IMR-90 (cell line): ENCODE measurements around the gene STUB1. TPM values are rescaled to one million over a fixed set of nuclear protein-coding genes. Genes with fewer than 3 reads are reported as not detected.

Source experiments
- ATAC-seq: fragments of 200-7000 bp; cut with Tn5 transposase; 2 replicates; pipeline ENCODE4 v1.9.1; 2020; ENCODE audit warnings: low read depth, mild to moderate bottlenecking, moderate library complexity
- BruUV-seq: library from RNA; stranded (reverse); fragments of 400-500 nt; replicated peaks from 2 replicates; lab custom pipeline; 2021; lab: Mats Ljungman, UMichigan
- CTCF ChIA-PET: fragments of 300-600 bp; formaldehyde crosslinking; extraction: SDS; loops from one replicate; lab custom pipeline; 2021; ENCODE audit warnings: antibody characterized with exemption; lab: Yijun Ruan, JAX
- POLR2A ChIA-PET: fragments of 300-600 bp; sonication (Branson Sonifier 250); formaldehyde crosslinking; loops from one replicate; lab custom pipeline; 2022; ENCODE audit warnings: antibody characterized with exemption; ENCODE audit not compliant: unreplicated experiment; lab: Charles Lee
- DNase-seq: peaks from one replicate; pipeline ENCODE4 v3.0.0; 2013
- H2AFZ ChIP-seq: replicated peaks from 2 replicates; pipeline ENCODE3; 2013; ENCODE audit warnings: low read length, mild to moderate bottlenecking; ENCODE audit not compliant: poor library complexity
- H2AK5ac ChIP-seq: 2 replicates; pipeline ENCODE4 v1.6.1; 2013; ENCODE audit warnings: low read depth, low read length, inconsistent platforms
- H2AK9ac ChIP-seq: replicated peaks from 2 replicates; pipeline ENCODE3; 2013; ENCODE audit warnings: mild to moderate bottlenecking, low read depth, low read length, moderate library complexity; ENCODE audit not compliant: poor library complexity
- H2BK120ac ChIP-seq: 2 replicates; pipeline ENCODE4 v1.6.1; 2013; ENCODE audit warnings: low read depth, low read length, inconsistent platforms
- H2BK15ac ChIP-seq: 3 replicates; pipeline ENCODE4 v1.6.1; 2013; ENCODE audit warnings: low read depth, low read length, inconsistent platforms
- H2BK20ac ChIP-seq: 2 replicates; pipeline ENCODE4 v1.6.1; 2013; ENCODE audit warnings: low read depth, mild to moderate bottlenecking, inconsistent platforms, low read length, moderate library complexity
- H2BK5ac ChIP-seq: 2 replicates; pipeline ENCODE4 v1.6.1; 2013; ENCODE audit warnings: mild to moderate bottlenecking, low read depth, low read length, inconsistent platforms; ENCODE audit not compliant: poor library complexity, severe bottlenecking
- H3K14ac ChIP-seq: replicated peaks from 2 replicates; pipeline ENCODE4 v1.6.1; 2013; ENCODE audit warnings: low read depth, low read length, inconsistent platforms
- H3K18ac ChIP-seq: 2 replicates; pipeline ENCODE4 v1.6.1; 2013; ENCODE audit warnings: low read depth, low read length, control low read depth
- H3K23ac ChIP-seq: 2 replicates; pipeline ENCODE4 v1.6.1; 2013; ENCODE audit warnings: low read depth, low read length, inconsistent platforms
- H3K27ac ChIP-seq: 2 replicates; pipeline ENCODE4 v1.5.1; 2013; ENCODE audit warnings: mild to moderate bottlenecking, control low read depth, low read length; ENCODE audit not compliant: insufficient read depth
- H3K27me3 ChIP-seq: 2 replicates; pipeline ENCODE4 v1.6.1; 2013; ENCODE audit warnings: low read length; ENCODE audit not compliant: control insufficient read depth, insufficient read depth
- H3K36me3 ChIP-seq: 2 replicates; pipeline ENCODE4 v1.6.1; 2013; ENCODE audit warnings: low read length, mixed read lengths; ENCODE audit not compliant: control insufficient read depth, insufficient read depth
- H3K4ac ChIP-seq: 2 replicates; pipeline ENCODE4 v1.6.1; 2013; ENCODE audit warnings: low read depth, low read length, inconsistent platforms
- H3K4me1 ChIP-seq: 2 replicates; pipeline ENCODE4 v1.6.1; 2013; ENCODE audit warnings: low read length, mixed read lengths; ENCODE audit not compliant: control insufficient read depth, insufficient read depth
- H3K4me2 ChIP-seq: 2 replicates; pipeline ENCODE4 v1.6.1; 2013; ENCODE audit warnings: low read depth, mild to moderate bottlenecking, control low read depth, low read length, moderate library complexity
- H3K4me3 ChIP-seq: 2 replicates; pipeline ENCODE4 v1.5.1; 2013; ENCODE audit warnings: low read depth, mild to moderate bottlenecking, control low read depth, low read length, moderate library complexity; ENCODE audit not compliant: insufficient read depth
- H3K56ac ChIP-seq: 2 replicates; pipeline ENCODE4 v1.6.1; 2013; ENCODE audit warnings: low read length, inconsistent platforms; ENCODE audit not compliant: insufficient read depth; ENCODE audit errors: extremely low read depth
- H3K79me1 ChIP-seq, 2 experiments: 2 replicates each; pipeline ENCODE4 v1.6.1; 2013; ENCODE audit warnings: low read length in 2 of 2, inconsistent platforms in 1 of 2, low read depth in 1 of 2
- H3K9ac ChIP-seq: 2 replicates; pipeline ENCODE4 v1.6.1; 2013; ENCODE audit warnings: low read depth, low read length, control low read depth
- H3K9me1 ChIP-seq: 2 replicates; pipeline ENCODE4 v1.6.1; 2013; ENCODE audit warnings: low read length, inconsistent platforms; ENCODE audit not compliant: insufficient read depth
- H3K9me3 ChIP-seq: 2 replicates; pipeline ENCODE4 v1.6.1; 2013; ENCODE audit warnings: low read length; ENCODE audit not compliant: control insufficient read depth, insufficient read depth
- H4K20me1 ChIP-seq: 2 replicates; pipeline ENCODE4 v1.6.1; 2013; ENCODE audit warnings: low read length, inconsistent platforms; ENCODE audit not compliant: insufficient read depth
- H4K5ac ChIP-seq: 2 replicates; pipeline ENCODE4 v1.6.1; 2013; ENCODE audit warnings: mild to moderate bottlenecking, low read depth, low read length, control low read depth
- H4K8ac ChIP-seq, 2 experiments: 2 replicates each; pipeline ENCODE4 v1.6.1; 2013; ENCODE audit warnings: low read depth in 2 of 2, low read length in 2 of 2, control low read depth in 1 of 2, inconsistent platforms in 1 of 2
- H4K91ac ChIP-seq: 2 replicates; pipeline ENCODE4 v1.6.1; 2013; ENCODE audit warnings: low read depth, low read length, inconsistent platforms; ENCODE audit not compliant: insufficient read depth
- BHLHE40 ChIP-seq: fragments of 150-350 bp; IDR thresholded peaks from 2 replicates; pipeline ENCODE4 v1.6.1; 2016; ENCODE audit warnings: mild to moderate bottlenecking, low read depth, low read length
- CEBPB ChIP-seq: IDR thresholded peaks from 2 replicates; pipeline ENCODE4 v1.6.1; 2012; ENCODE audit warnings: low read depth, low read length, improper control_type of control experiment
- CHD1 ChIP-seq: IDR thresholded peaks from 2 replicates; pipeline ENCODE4 v1.6.1; 2012; ENCODE audit warnings: low read depth, low read length, improper control_type of control experiment
- CTCF ChIP-seq: conservative IDR thresholded peaks from 2 replicates; pipeline ENCODE4 v1.5.1; 2012; ENCODE audit warnings: mild to moderate bottlenecking, low read depth, low read length, improper control_type of control experiment
- ELK1 ChIP-seq: fragments of 150-350 bp; IDR thresholded peaks from 2 replicates; pipeline ENCODE4 v1.6.1; 2016; ENCODE audit warnings: low read depth, mild to moderate bottlenecking, low read length, moderate library complexity, borderline replicate concordance
- FOS ChIP-seq: fragments of 150-350 bp; IDR thresholded peaks from 2 replicates; pipeline ENCODE4 v1.6.1; 2016; ENCODE audit warnings: low read depth, low read length
- MAFK ChIP-seq: IDR thresholded peaks from 2 replicates; pipeline ENCODE4 v1.6.1; 2012; ENCODE audit warnings: low read depth, low read length, improper control_type of control experiment
- MAZ ChIP-seq: IDR thresholded peaks from 2 replicates; pipeline ENCODE4 v1.6.1; 2012; ENCODE audit warnings: low read depth, mild to moderate bottlenecking, low read length, improper control_type of control experiment, moderate library complexity, borderline replicate concordance
- NFE2L2 ChIP-seq: fragments of 150-350 bp; IDR thresholded peaks from 2 replicates; pipeline ENCODE4 v1.6.1; 2016; ENCODE audit warnings: low read depth, mild to moderate bottlenecking, low read length
- RAD21 ChIP-seq: IDR thresholded peaks from 2 replicates; pipeline ENCODE4 v1.6.1; 2012; ENCODE audit warnings: low read length, improper control_type of control experiment
- RFX5 ChIP-seq: IDR thresholded peaks from 2 replicates; pipeline ENCODE4 v1.8.0; 2012; ENCODE audit warnings: low read depth, mild to moderate bottlenecking, low read length, moderate library complexity
- SMC3 ChIP-seq: fragments of 150-350 bp; IDR thresholded peaks from 2 replicates; pipeline ENCODE4 v1.6.1; 2016; ENCODE audit warnings: low read depth, mild to moderate bottlenecking, antibody characterized with exemption, low read length, moderate library complexity
- WGBS, 2 experiments: methylation state at CpG; one replicate each; pipeline versions ENCODE4 v1.1.5 to v1.1.7; 2013; ENCODE audit warnings: missing lambda C conversion rate in 2 of 2; ENCODE audit not compliant: insufficient read length in 1 of 2; ENCODE audit errors: extremely low coverage in 2 of 2; 5-methylcytosine and 5-hydroxymethylcytosine counted together
- dilution Hi-C: fragments of 300-500 bp; cut with HindIII; formaldehyde crosslinking; loops from one replicate; pipeline ENCODE4 v1.14.3; 2018; ENCODE audit warnings: low sequenced_read_pairs; ENCODE audit not compliant: unreplicated experiment
- in situ Hi-C: fragments of 300-500 bp; cut with MboI; formaldehyde crosslinking; loops from 3 replicates; pipeline ENCODE4 v1.14.3; 2019; ENCODE audit warnings: low sequenced_read_pairs, inconsistent platforms, mixed read lengths
- intact Hi-C: fragments of 100-400 bp; cut with micrococcal nuclease; formaldehyde crosslinking; loops from 2 replicates; pipeline ENCODE4 v1.10.0; 2022
- polyA plus RNA-seq, 3 experiments: library from polyadenylated mRNA; depleted of rRNA; stranded (reverse); fragments of >200 nt; gene quantifications; 2 replicates each; pipeline ENCODE4 v1.2.3, GENCODE V29; 2012; ENCODE audit warnings: low replicate concordance in 1 of 3
- total RNA-seq: library from RNA; depleted of rRNA; stranded (reverse); fragments of >200 nt; gene quantifications from 2 replicates; pipeline ENCODE4 v1.2.3, GENCODE V29; 2012

Gene STUB1
- total and polyA plus RNA-seq, 2 of the 4 experiments (the other 2 are of a cell fraction), result 183 to 186 TPM

- no peak for TF ChIP-seq NFE2L2
Measured at GRCh38 chr16:720447-720989, 40.3 kb downstream of the STUB1 start (continued).

- peak; percentile 64 for DNase-seq
- CTCF ChIA-PET, result no interaction called here
- POLR2A ChIA-PET, result no interaction called here
- TF ChIP-seq NFE2L2 (no peak), CHD1 (peak; percentile 68; the same call in 1 of the 2 replicates), BHLHE40 (peak; percentile 78), RFX5 (no peak), SMC3 (no peak), ELK1 (no peak), MAZ (no peak; the same call in 1 of the 2 replicates), FOS (no peak), RAD21 (no peak), CEBPB (no peak), MAFK (no peak), CTCF (no peak)
Measured at GRCh38 chr16:720990-721764, 41.0 kb downstream of the STUB1 start, which contains the start of gene ANTKMT. Gene ANTKMT, plus strand, starts transcription at chr16:721146. Its CDS starts 129 bp downstream, at chr16:721275.

More at GRCh38 chr16:720990-721764, 41.0 kb downstream of the STUB1 start, which contains the start of gene ANTKMT:
- peak within 1 kb of the TSS; percentile 64 for H3K56ac ChIP-seq
- no peak within 1 kb of the TSS for H2BK20ac ChIP-seq
- peak within 1 kb of the TSS; percentile 88 for H3K9ac ChIP-seq
- H3K27me3 ChIP-seq, result no peaks in the 10 kb centered on the region
- no peak within 1 kb of the TSS for H2BK15ac ChIP-seq
- peaks cover 1% of the 10 kb centered on the region; the same call in 1 of the 2 replicates for H3K36me3 ChIP-seq
- ATAC-seq, result peak; percentile 88
- H2AFZ ChIP-seq, result peak within 1 kb of the TSS; percentile 96
- H4K5ac ChIP-seq, result peak within 1 kb of the TSS; percentile 95
- in situ Hi-C loops, result loop anchor here (25.0 kb wide), 1 partner anchor 341 kb away; the partner anchor contains the start of gene SSTR5
- H3K23ac ChIP-seq, result peak within 1 kb of the TSS; percentile 28; the same call in 1 of the 2 replicates
- H3K4me2 ChIP-seq, result peak within 1 kb of the TSS; percentile 79
- H2BK5ac ChIP-seq, result peak within 1 kb of the TSS; percentile 93
- H2BK120ac ChIP-seq, result peak within 1 kb of the TSS; percentile 10; the same call in 1 of the 2 replicates
- H2AK9ac ChIP-seq, result peak within 1 kb of the TSS; percentile 92
- peaks cover 13% of the 10 kb centered on the region for H3K4me1 ChIP-seq
- peak within 1 kb of the TSS; percentile 97 for H3K27ac ChIP-seq
- H3K4me3 ChIP-seq, result peak within 1 kb of the TSS; percentile 98
- H3K4ac ChIP-seq, result peak within 1 kb of the TSS; percentile 88
- peak within 1 kb of the TSS; percentile 95 for H2AK5ac ChIP-seq
- peak within 1 kb of the TSS; percentile 58; the same call in 1 of the 2 replicates for H3K18ac ChIP-seq
- BruUV-seq, result no TSS peak
- H3K79me1 ChIP-seq, result peaks cover 13 to 18% of the 10 kb centered on the region in 2 experiments
- no peaks in the 10 kb centered on the region for H3K9me1 ChIP-seq
- dilution Hi-C loops, result no loop called here
- peak within 1 kb of the TSS; percentile 92 to 94 for H4K8ac ChIP-seq
- H4K91ac ChIP-seq, result peak within 1 kb of the TSS; percentile 81
- intact Hi-C loops, result no loop called here
- H3K9me3 ChIP-seq, result no peaks in the 10 kb centered on the region
- peaks cover 6% of the 10 kb centered on the region for H4K20me1 ChIP-seq
- H3K14ac ChIP-seq, result peak within 1 kb of the TSS; percentile 49; the same call in 1 of the 2 replicates
- 6% methylated on average over 73 of the region's 106 CpGs; no CpG with 5 or more reads in 1 of the 2 experiments for WGBS, 2 experiments
